Measurements from ENCODE around the gene ADNP. TPM values are rescaled to one million over a fixed set of nuclear protein-coding genes. Genes with fewer than 3 reads are reported as not detected.

Gene ADNP
- total and polyA plus RNA-seq, 2 of the 4 experiments (the other 2 are of a cell fraction) = 23.3 to 24.8 TPM

DNA sequence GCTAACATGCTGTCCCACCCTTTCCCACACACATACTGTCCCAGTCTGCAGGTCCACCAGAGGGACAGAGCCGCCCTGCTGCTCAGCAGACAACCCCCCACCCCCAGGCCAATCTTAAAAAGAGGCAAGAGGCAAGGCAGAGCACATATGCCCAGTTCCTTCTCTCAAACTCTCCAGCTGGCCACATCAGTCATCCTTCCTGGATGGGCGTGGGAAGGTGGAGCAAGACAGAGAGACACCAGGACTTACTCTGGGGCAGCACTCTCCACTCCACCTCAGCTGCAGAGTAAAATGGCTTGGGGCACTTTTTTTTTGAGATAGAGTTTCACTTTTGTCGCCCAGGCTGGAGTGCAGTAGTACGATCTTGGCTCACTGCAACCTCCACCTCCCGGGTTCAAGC is 38.2 kb upstream of the ADNP start:
- Histone ChIP-seq H2BK15ac (ENCODE audit: low read depth, low read length) (no peak overlapping the region), H2AK5ac (ENCODE audit: low read depth, low read length) (no peak overlapping the region), H3K56ac (ENCODE audit: extremely low read depth, insufficient read depth, low read length) (no peak overlapping the region), H3K9ac (ENCODE audit: low read depth, low read length) (no peak overlapping the region), H3K4ac (ENCODE audit: low read depth, low read length) (no peak overlapping the region), H2BK20ac (ENCODE audit: low read depth, low read length) (no peak overlapping the region), H4K91ac (ENCODE audit: insufficient read depth, low read depth, low read length) (no peak overlapping the region), H3K18ac (ENCODE audit: low read depth, low read length) (no peak overlapping the region), H3K4me2 (ENCODE audit: low read depth, low read length) (no peak overlapping the region), H2AK9ac (replicated peaks; ENCODE audit: low read depth, low read length, poor library complexity) (no peak overlapping the region), H3K27ac (ENCODE audit: insufficient read depth, low read length) (no peak overlapping the region), H2AFZ (replicated peaks; ENCODE audit: low read length, poor library complexity) (no peak overlapping the region), H3K4me1 (ENCODE audit: control insufficient read depth, insufficient read depth, low read length) (no peaks in the 10 kb centered on the region), H4K5ac (ENCODE audit: low read depth, low read length) (no peak overlapping the region), H3K23ac (ENCODE audit: low read depth, low read length) (no peak overlapping the region), H3K79me1 (ENCODE audit: low read depth in 1 of 2, low read length in 2 of 2) (no peaks in the 10 kb centered on the region), H3K27me3 (ENCODE audit: control insufficient read depth, insufficient read depth, low read length) (no peaks in the 10 kb centered on the region; the same call in 1 of the 2 replicates), H3K9me1 (ENCODE audit: insufficient read depth, low read length) (no peaks in the 10 kb centered on the region; the same call in 1 of the 2 replicates), H3K36me3 (ENCODE audit: control insufficient read depth, insufficient read depth, low read length) (no peaks in the 10 kb centered on the region), H2BK5ac (ENCODE audit: low read depth, low read length, poor library complexity, severe bottlenecking) (no peak overlapping the region), H4K20me1 (ENCODE audit: insufficient read depth, low read length) (no peaks in the 10 kb centered on the region), H3K14ac (replicated peaks; ENCODE audit: low read depth, low read length) (no peak overlapping the region), H4K8ac (ENCODE audit: low read depth in 2 of 2, low read length in 2 of 2) (no peak overlapping the region), H3K9me3 (ENCODE audit: control insufficient read depth, insufficient read depth, low read length) (no peaks in the 10 kb centered on the region), H3K4me3 (ENCODE audit: insufficient read depth, low read depth, low read length) (no peak overlapping the region), H2BK120ac (ENCODE audit: low read depth, low read length) (no peak overlapping the region)
- dilution Hi-C loops (cut with HindIII; ENCODE audit: low sequenced_read_pairs, unreplicated experiment) (no loop called here), in situ Hi-C loops (cut with MboI; ENCODE audit: low sequenced_read_pairs) (no loop called here), intact Hi-C loops (cut with micrococcal nuclease) (no loop called here)
- DNase-seq (no peak), ATAC-seq (ENCODE audit: low read depth) (no peak)
- ChIA-PET CTCF (interaction anchor here (0.6 kb wide), 1 partner anchor 979 kb away, joined by 4 read pairs; no protein-coding TSS in a partner anchor), POLR2A (ENCODE audit: unreplicated experiment) (no interaction called here)
- WGBS, 2 experiments (ENCODE audit: extremely low coverage in 2 of 2, insufficient read length in 1 of 2) = no CpG with 5 or more reads among the region's 5 CpGs
- BruUV-seq (replicated peaks) = no TSS peak
- no peak for TF ChIP-seq MAZ (IDR thresholded peaks at IDR 0.05; ENCODE audit: borderline replicate concordance, low read depth, low read length)
- TF ChIP-seq SMC3 (IDR thresholded peaks at IDR 0.05; ENCODE audit: low read depth, low read length) = no peak
- no peak for TF ChIP-seq USF2 (IDR thresholded peaks at IDR 0.05; ENCODE audit: low read depth, low read length)
- TF ChIP-seq NFE2L2 (IDR thresholded peaks at IDR 0.05; ENCODE audit: low read depth, low read length) = no peak
- no peak for TF ChIP-seq CHD1 (IDR thresholded peaks at IDR 0.05; ENCODE audit: low read depth, low read length)
- TF ChIP-seq MXI1 (IDR thresholded peaks at IDR 0.05; ENCODE audit: borderline replicate concordance, low read depth, low read length) = no peak
- TF ChIP-seq MAFK (IDR thresholded peaks at IDR 0.05; ENCODE audit: low read depth, low read length) = no peak
- TF ChIP-seq POLR2A (IDR thresholded peaks at IDR 0.05; ENCODE audit: low read depth, low read length) = no peak
- no peak for TF ChIP-seq RCOR1 (IDR thresholded peaks at IDR 0.05; ENCODE audit: insufficient replicate concordance, low read length)
- TF ChIP-seq BHLHE40 (IDR thresholded peaks at IDR 0.05; ENCODE audit: low read depth, low read length) = no peak
- TF ChIP-seq FOS (IDR thresholded peaks at IDR 0.05; ENCODE audit: low read depth, low read length) = no peak
- no peak for TF ChIP-seq CEBPB (IDR thresholded peaks at IDR 0.05; ENCODE audit: low read depth, low read length)

Data from IMR-90 (cell line).